HCT116 (cell line): ENCODE measurements around the gene MAP1S. TPM values are rescaled to one million over a fixed set of nuclear protein-coding genes. Genes with fewer than 3 reads are reported as not detected.

ENCODE experiments used
- ATAC-seq: fragments of 200-7000 bp; cut with Tn5 transposase; 2 replicates; pipeline ENCODE4 v1.9.1; 2020; ENCODE audit warnings: mild to moderate bottlenecking, moderate library complexity
- BruUV-seq: library from RNA; stranded (reverse); fragments of 400-500 nt; replicated peaks from 2 replicates; lab custom pipeline; 2021; lab: Mats Ljungman, UMichigan
- CTCF ChIA-PET: fragments of 300-600 bp; sonication (Branson Sonifier 250); formaldehyde crosslinking; loops from one replicate; lab custom pipeline; 2021; ENCODE audit warnings: antibody characterized with exemption; lab: Charles Lee
- POLR2A ChIA-PET: fragments of 300-600, 350-600 bp; sonication (Branson Sonifier 250); formaldehyde crosslinking; loops from one replicate; lab custom pipeline; 2021; ENCODE audit warnings: antibody characterized with exemption; lab: Charles Lee
- RAD21 ChIA-PET, 2 experiments: fragments of 300-600 bp; sonication (Branson Sonifier 250); formaldehyde crosslinking; loops; one replicate each; lab custom pipeline; 2023; ENCODE audit warnings: low total read pairs in 2 of 2; ENCODE audit not compliant: uncharacterized antibody in 2 of 2, unreplicated experiment in 2 of 2, low non-redundant PET in 1 of 2; lab: Charles Lee
- DNase-seq: peaks from one replicate; pipeline ENCODE4 v3.0.0-alpha.2; 2010; ENCODE audit warnings: low read depth, low spot score
- H2AFZ ChIP-seq: fragments of 200-600 bp; shearing (Covaris generic), sonication (generic); 2 replicates; pipeline ENCODE4 v1.6.1; 2017; ENCODE audit warnings: low read depth, mixed run types, mixed read lengths, antibody characterized with exemption, low read length; ENCODE audit not compliant: poor library complexity, severe bottlenecking
- H3K27ac ChIP-seq: 2 replicates; pipeline ENCODE4 v1.5.1; 2012; ENCODE audit warnings: low read depth, low read length
- H3K27me3 ChIP-seq: fragments of 200-600 bp; sonication (generic); 2 replicates; pipeline ENCODE4 v1.6.1; 2016; ENCODE audit warnings: mixed run types, low read length, mixed read lengths; ENCODE audit not compliant: insufficient read depth
- H3K36me3 ChIP-seq, 2 experiments: fragments of 200-500 bp in 1 of 2; fragments of 200-600 bp in 1 of 2; sonication (Bioruptor generic) in 1 of 2; sonication (generic) in 1 of 2; 2 replicates each; pipeline versions ENCODE4 v1.5.1 to v1.6.1; 2014 to 2016; ENCODE audit warnings: low read length in 2 of 2, inconsistent platforms in 1 of 2, mixed read lengths in 1 of 2, mixed run types in 1 of 2; ENCODE audit not compliant: insufficient read depth in 2 of 2, control insufficient read depth in 1 of 2
- H3K4me1 ChIP-seq, 2 experiments: fragments of 200-600 bp in 1 of 2; sonication (generic) in 1 of 2; 2 replicates each; pipeline versions ENCODE4 v1.5.1 to v1.6.1; 2012 to 2017; ENCODE audit warnings: low read length in 2 of 2, inconsistent platforms in 1 of 2, mild to moderate bottlenecking in 1 of 2, mixed read lengths in 1 of 2, mixed run types in 1 of 2, moderate library complexity in 1 of 2; ENCODE audit not compliant: insufficient read depth in 2 of 2, control insufficient read depth in 1 of 2
- H3K4me2 ChIP-seq: fragments of 200-600 bp; sonication (generic); 2 replicates; pipeline ENCODE4 v1.6.1; 2017; ENCODE audit warnings: mixed run types, low read length, mixed read lengths
- H3K4me3 ChIP-seq, 2 experiments: fragments of 200-600 bp in 1 of 2; sonication (generic) in 1 of 2; replicated peaks in 1 of 2; 2 replicates each; pipeline ENCODE4 v1.5.1; 2011 to 2016; ENCODE audit warnings: low read length in 2 of 2, control low read depth in 1 of 2, low read depth in 1 of 2, mild to moderate bottlenecking in 1 of 2, mixed read lengths in 1 of 2, mixed run types in 1 of 2
- H3K79me2 ChIP-seq: fragments of 200-600 bp; sonication (generic); 2 replicates; pipeline ENCODE4 v1.6.1; 2017; ENCODE audit warnings: mild to moderate bottlenecking, mixed run types, low read length, moderate library complexity, mixed read lengths; ENCODE audit not compliant: insufficient read depth
- H3K9ac ChIP-seq: fragments of 200-600 bp; sonication (generic); 2 replicates; pipeline ENCODE4 v1.6.1; 2016; ENCODE audit warnings: low read length, mixed read lengths
- H3K9me2 ChIP-seq: fragments of 200-600 bp; sonication (generic), shearing (Covaris generic); 2 replicates; pipeline ENCODE4 v1.6.1; 2017; ENCODE audit warnings: mixed run types, mild to moderate bottlenecking, moderate library complexity; ENCODE audit not compliant: insufficient read depth
- H3K9me3 ChIP-seq, 2 experiments: fragments of 200-500 bp in 1 of 2; fragments of 200-600 bp in 1 of 2; sonication (Bioruptor generic) in 1 of 2; sonication (generic) in 1 of 2; 2 replicates each; pipeline ENCODE4 v1.6.1; 2014 to 2017; ENCODE audit warnings: low read length in 2 of 2, mixed read lengths in 2 of 2, inconsistent platforms in 1 of 2, low read depth in 1 of 2, mild to moderate bottlenecking in 1 of 2, mixed run types in 1 of 2, moderate library complexity in 1 of 2; ENCODE audit not compliant: control insufficient read depth in 1 of 2, insufficient read depth in 1 of 2
- H4K20me1 ChIP-seq: fragments of 200-600 bp; sonication (generic), shearing (Covaris generic); 2 replicates; pipeline ENCODE4 v1.6.1; 2017; ENCODE audit warnings: mixed run types, mild to moderate bottlenecking, moderate library complexity; ENCODE audit not compliant: insufficient read depth
- CEBPB ChIP-seq: IDR thresholded peaks from 2 replicates; pipeline ENCODE4 v1.6.1; 2012; ENCODE audit warnings: low read depth
- ELF1 ChIP-seq: IDR thresholded peaks from 2 replicates; pipeline ENCODE4 v1.6.1; 2012; ENCODE audit warnings: low read depth, borderline replicate concordance
- EZH2phosphoT487 ChIP-seq: fragments of 200-600 bp; IDR thresholded peaks from 2 replicates; pipeline ENCODE4 v1.6.1; 2018; ENCODE audit warnings: antibody characterized with exemption, borderline replicate concordance
- POLR2A ChIP-seq: IDR thresholded peaks from 2 replicates; pipeline ENCODE4 v1.7.0; 2011; ENCODE audit warnings: borderline replicate concordance; ENCODE audit not compliant: insufficient read depth, insufficient read length; ENCODE audit errors: extremely low read depth
- ZFX ChIP-seq: fragments of 450-650 bp; IDR thresholded peaks from 2 replicates; pipeline ENCODE4 v1.6.1; 2017
- intact Hi-C: fragments of 100-400 bp; cut with micrococcal nuclease; formaldehyde crosslinking; loops from 2 replicates; pipeline ENCODE4 v1.10.0; 2022
- total RNA-seq: library from RNA; stranded (reverse); gene quantifications from one replicate; pipeline ENCODE4 v1.2.1, GENCODE V29; 2021; ENCODE audit not compliant: unreplicated experiment
- TF ChIP-seq, protein P1 (sequence below): IDR thresholded peaks from 2 replicates; pipeline ENCODE4 v1.6.1; 2011; ENCODE audit warnings: mild to moderate bottlenecking, low read length, moderate library complexity; ENCODE audit not compliant: insufficient replicate concordance; ENCODE audit errors: extremely low read depth
- TF ChIP-seq, protein P2 (sequence below): IDR thresholded peaks from 2 replicates; pipeline ENCODE4 v1.6.1; 2012
- TF ChIP-seq, protein P3 (sequence below): IDR thresholded peaks from 2 replicates; pipeline ENCODE4 v1.6.1; 2012; ENCODE audit warnings: low read depth

MAP1S gene
- total RNA-seq, 1 experiment from 2014 or later = 80.8 TPM

DNA sequence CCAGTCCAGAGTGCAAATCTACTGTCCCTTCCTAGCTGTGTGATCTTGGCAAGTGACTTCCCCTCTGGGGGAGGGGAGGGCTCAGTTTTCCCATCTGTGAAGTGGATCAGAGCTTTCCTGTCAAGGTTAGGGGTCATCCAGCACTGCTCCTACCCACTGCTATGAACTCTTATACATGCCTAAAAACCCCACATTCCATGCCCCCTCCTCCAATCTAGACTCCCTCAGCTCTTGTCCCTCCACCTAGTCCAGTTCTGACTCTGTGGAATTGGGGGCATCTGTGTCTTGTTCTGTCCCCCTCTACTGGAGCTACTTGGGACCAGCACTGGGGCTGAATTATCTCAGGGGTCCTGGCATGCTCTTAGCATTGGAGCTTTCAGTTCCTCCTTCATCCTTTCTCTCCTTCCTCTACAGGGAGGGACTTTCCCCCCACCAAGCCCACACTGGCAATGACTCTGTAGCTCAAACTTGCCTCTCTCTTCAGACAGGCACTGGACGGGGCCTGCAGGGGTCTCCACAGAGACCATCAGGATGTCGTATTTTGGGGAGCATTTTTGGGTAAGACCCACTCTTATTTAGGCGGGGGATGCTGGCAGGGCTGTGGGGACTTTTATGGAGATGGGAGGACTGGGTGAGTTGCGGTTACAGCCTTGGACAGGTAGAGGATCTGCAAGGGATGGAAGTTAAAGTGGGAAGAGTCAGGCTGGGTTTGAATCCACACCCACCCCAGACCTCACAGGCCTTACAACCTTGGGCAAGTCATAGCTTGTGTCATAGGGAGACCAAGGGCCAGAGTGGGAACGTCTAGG is 35.6 kb downstream of the MAP1S start (continued):
- TF ChIP-seq, protein P1, sequence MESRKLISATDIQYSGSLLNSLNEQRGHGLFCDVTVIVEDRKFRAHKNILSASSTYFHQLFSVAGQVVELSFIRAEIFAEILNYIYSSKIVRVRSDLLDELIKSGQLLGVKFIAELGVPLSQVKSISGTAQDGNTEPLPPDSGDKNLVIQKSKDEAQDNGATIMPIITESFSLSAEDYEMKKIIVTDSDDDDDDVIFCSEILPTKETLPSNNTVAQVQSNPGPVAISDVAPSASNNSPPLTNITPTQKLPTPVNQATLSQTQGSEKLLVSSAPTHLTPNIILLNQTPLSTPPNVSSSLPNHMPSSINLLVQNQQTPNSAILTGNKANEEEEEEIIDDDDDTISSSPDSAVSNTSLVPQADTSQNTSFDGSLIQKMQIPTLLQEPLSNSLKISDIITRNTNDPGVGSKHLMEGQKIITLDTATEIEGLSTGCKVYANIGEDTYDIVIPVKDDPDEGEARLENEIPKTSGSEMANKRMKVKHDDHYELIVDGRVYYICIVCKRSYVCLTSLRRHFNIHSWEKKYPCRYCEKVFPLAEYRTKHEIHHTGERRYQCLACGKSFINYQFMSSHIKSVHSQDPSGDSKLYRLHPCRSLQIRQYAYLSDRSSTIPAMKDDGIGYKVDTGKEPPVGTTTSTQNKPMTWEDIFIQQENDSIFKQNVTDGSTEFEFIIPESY = no peak
- TF ChIP-seq, protein P2, sequence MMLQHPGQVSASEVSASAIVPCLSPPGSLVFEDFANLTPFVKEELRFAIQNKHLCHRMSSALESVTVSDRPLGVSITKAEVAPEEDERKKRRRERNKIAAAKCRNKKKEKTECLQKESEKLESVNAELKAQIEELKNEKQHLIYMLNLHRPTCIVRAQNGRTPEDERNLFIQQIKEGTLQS = no peak
- no peak for TF ChIP-seq CEBPB
- TF ChIP-seq EZH2phosphoT487 = no peak

DNA sequence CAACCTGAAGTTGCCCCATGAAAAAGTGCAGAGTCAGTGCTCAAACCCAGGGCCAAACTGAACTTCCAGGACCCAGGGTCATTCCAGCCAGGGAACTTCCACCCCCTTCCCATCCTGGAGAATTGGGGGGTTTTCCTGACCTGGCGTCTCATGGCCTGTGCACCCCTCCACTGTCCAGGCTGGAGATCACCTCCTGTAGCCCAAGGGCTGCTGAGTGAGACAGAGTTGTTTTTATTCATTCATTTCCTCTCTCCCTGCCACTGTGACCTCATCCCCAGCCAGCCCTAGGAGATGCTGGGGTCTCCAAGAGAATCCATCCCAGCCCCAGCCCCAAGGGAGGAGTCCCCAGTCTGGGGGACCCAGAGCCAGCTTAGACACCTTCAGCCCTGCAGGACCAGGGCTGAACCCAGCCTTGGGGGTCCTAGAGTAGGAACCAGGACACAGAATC is 36.2 kb downstream of the MAP1S start:
- no peak for ATAC-seq
- intact Hi-C loops = no loop called here
- Histone ChIP-seq H3K27me3 (no peaks in the 10 kb centered on the region), H3K4me1 (peaks cover 12 to 36% of the 10 kb centered on the region in 2 experiments), H3K27ac (no peak overlapping the region)
- POLR2A ChIA-PET = no interaction called here
- TF ChIP-seq ELF1 (no peak), ZFX (no peak), POLR2A (no peak), CEBPB (no peak)
- TF ChIP-seq, protein P3, sequence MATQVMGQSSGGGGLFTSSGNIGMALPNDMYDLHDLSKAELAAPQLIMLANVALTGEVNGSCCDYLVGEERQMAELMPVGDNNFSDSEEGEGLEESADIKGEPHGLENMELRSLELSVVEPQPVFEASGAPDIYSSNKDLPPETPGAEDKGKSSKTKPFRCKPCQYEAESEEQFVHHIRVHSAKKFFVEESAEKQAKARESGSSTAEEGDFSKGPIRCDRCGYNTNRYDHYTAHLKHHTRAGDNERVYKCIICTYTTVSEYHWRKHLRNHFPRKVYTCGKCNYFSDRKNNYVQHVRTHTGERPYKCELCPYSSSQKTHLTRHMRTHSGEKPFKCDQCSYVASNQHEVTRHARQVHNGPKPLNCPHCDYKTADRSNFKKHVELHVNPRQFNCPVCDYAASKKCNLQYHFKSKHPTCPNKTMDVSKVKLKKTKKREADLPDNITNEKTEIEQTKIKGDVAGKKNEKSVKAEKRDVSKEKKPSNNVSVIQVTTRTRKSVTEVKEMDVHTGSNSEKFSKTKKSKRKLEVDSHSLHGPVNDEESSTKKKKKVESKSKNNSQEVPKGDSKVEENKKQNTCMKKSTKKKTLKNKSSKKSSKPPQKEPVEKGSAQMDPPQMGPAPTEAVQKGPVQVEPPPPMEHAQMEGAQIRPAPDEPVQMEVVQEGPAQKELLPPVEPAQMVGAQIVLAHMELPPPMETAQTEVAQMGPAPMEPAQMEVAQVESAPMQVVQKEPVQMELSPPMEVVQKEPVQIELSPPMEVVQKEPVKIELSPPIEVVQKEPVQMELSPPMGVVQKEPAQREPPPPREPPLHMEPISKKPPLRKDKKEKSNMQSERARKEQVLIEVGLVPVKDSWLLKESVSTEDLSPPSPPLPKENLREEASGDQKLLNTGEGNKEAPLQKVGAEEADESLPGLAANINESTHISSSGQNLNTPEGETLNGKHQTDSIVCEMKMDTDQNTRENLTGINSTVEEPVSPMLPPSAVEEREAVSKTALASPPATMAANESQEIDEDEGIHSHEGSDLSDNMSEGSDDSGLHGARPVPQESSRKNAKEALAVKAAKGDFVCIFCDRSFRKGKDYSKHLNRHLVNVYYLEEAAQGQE = no peak
- TF ChIP-seq, all 23 proteins: peak for 0
- Histone ChIP-seq H3K9me2 (no peaks in the 10 kb centered on the region), H3K79me2 (no peaks in the 10 kb centered on the region), H3K9me3 (no peaks in the 10 kb centered on the region), H3K36me3 (no peaks in the 10 kb centered on the region), H4K20me1 (no peaks in the 10 kb centered on the region), H2AFZ (no peak overlapping the region), H3K9ac (no peak overlapping the region), H3K4me3 (no peak overlapping the region), H3K4me2 (no peak overlapping the region)
- ChIA-PET RAD21 (no interaction called here), CTCF (interaction anchor here (1.8 kb wide), 1 partner anchor 11 kb away, joined by 6 read pairs; no protein-coding TSS in a partner anchor)
- no peak for DNase-seq
- BruUV-seq = no TSS peak
